HEK293 (cell line): ENCODE data around the gene C2CD3.

Source experiments
- CTCF ChIA-PET: fragments of 350-600 bp; formaldehyde crosslinking; extraction: SDS; loops from one replicate; lab custom pipeline; 2021; ENCODE audit warnings: antibody characterized with exemption; lab: Yijun Ruan, JAX
- POLR2A ChIA-PET: fragments of 300-600 bp; formaldehyde crosslinking; extraction: SDS; loops from one replicate; lab custom pipeline; 2020; ENCODE audit warnings: antibody characterized with exemption, inconsistent platforms; lab: Yijun Ruan, JAX
- H3K27ac ChIP-seq: fragments of 200-500 bp; sonication (Bioruptor generic); 2 replicates; pipeline ENCODE4 v1.5.1; 2014; ENCODE audit warnings: low read depth, low read length, control low read depth, inconsistent platforms; ENCODE audit errors: extremely low read depth
- H3K36me3 ChIP-seq, 2 experiments: fragments of 200-500 bp in 1 of 2; sonication (Bioruptor generic) in 1 of 2; 1 replicate in 1 of 2; 2 replicates in 1 of 2; pipeline ENCODE4 v1.5.1; 2014 to 2017; ENCODE audit warnings: inconsistent platforms in 2 of 2, low read length in 2 of 2; ENCODE audit not compliant: control insufficient read depth in 2 of 2, insufficient read depth in 1 of 2
- H3K4me1 ChIP-seq: fragments of 200-500 bp; sonication (Bioruptor generic); 2 replicates; pipeline ENCODE4 v1.5.1; 2014; ENCODE audit warnings: mild to moderate bottlenecking, low read length, inconsistent platforms; ENCODE audit not compliant: control insufficient read depth, insufficient read depth
- H3K4me3 ChIP-seq: 2 replicates; pipeline ENCODE4 v1.5.1; 2011; ENCODE audit warnings: low read depth, mild to moderate bottlenecking, control low read depth, low read length, moderate library complexity
- H3K9me3 ChIP-seq: fragments of 200-500 bp; sonication (Bioruptor generic); 2 replicates; pipeline ENCODE4 v1.5.1; 2014; ENCODE audit warnings: low read depth, low read length, inconsistent platforms; ENCODE audit not compliant: control insufficient read depth, insufficient read depth
- KLF16 ChIP-seq: fragments of 450-650 bp; formaldehyde crosslinking; IDR thresholded peaks from 2 replicates; pipeline ENCODE4 v1.5.1; 2017; ENCODE audit warnings: missing biosample characterization, missing genetic modification characterization
- KLF17 ChIP-seq: fragments of 450-650 bp; formaldehyde crosslinking; IDR thresholded peaks from 2 replicates; pipeline ENCODE4 v1.5.1; 2016; ENCODE audit warnings: missing biosample characterization, missing genetic modification characterization
- MZF1 ChIP-seq: fragments of 450-650 bp; formaldehyde crosslinking; IDR thresholded peaks from 2 replicates; pipeline ENCODE4 v1.5.1; 2017; ENCODE audit warnings: missing biosample characterization, missing genetic modification characterization, borderline replicate concordance
- PATZ1 ChIP-seq: fragments of 450-650 bp; formaldehyde crosslinking; IDR thresholded peaks from 2 replicates; pipeline ENCODE4 v1.5.1; 2016; ENCODE audit warnings: missing biosample characterization, missing genetic modification characterization
- PBX3 ChIP-seq: sonication (generic); formaldehyde crosslinking; IDR thresholded peaks from 2 replicates; pipeline ENCODE4 v1.8.1; 2022; ENCODE audit warnings: mild to moderate bottlenecking, moderate library complexity, missing genetic modification reagents
- REST ChIP-seq: fragments of 450-650 bp; formaldehyde crosslinking; IDR thresholded peaks from 2 replicates; pipeline ENCODE4 v1.5.1; 2016; ENCODE audit warnings: missing biosample characterization, missing genetic modification characterization
- SCRT1 ChIP-seq: fragments of 450-650 bp; formaldehyde crosslinking; IDR thresholded peaks from 2 replicates; pipeline ENCODE4 v1.5.1; 2016; ENCODE audit warnings: missing biosample characterization, missing genetic modification characterization, borderline replicate concordance
- SP2 ChIP-seq: fragments of 450-650 bp; formaldehyde crosslinking; IDR thresholded peaks from 2 replicates; pipeline ENCODE4 v1.5.1; 2016; ENCODE audit warnings: missing biosample characterization, missing genetic modification characterization
- TSHZ1 ChIP-seq: fragments of 450-650 bp; formaldehyde crosslinking; IDR thresholded peaks from 2 replicates; pipeline ENCODE4 v1.5.1; 2016; ENCODE audit warnings: missing biosample characterization, missing genetic modification characterization, borderline replicate concordance
- ZFP37 ChIP-seq: fragments of 450-650 bp; formaldehyde crosslinking; IDR thresholded peaks from 2 replicates; pipeline ENCODE4 v1.5.1; 2016; ENCODE audit warnings: missing biosample characterization, missing genetic modification characterization
- ZFP41 ChIP-seq: fragments of 450-650 bp; formaldehyde crosslinking; IDR thresholded peaks from 2 replicates; pipeline ENCODE4 v1.5.1; 2016; ENCODE audit warnings: missing biosample characterization, missing genetic modification characterization, borderline replicate concordance
- ZIC2 ChIP-seq: fragments of 450-650 bp; formaldehyde crosslinking; IDR thresholded peaks from 2 replicates; pipeline ENCODE4 v1.5.1; 2016; ENCODE audit warnings: missing biosample characterization, missing genetic modification characterization
- ZNF10 ChIP-seq: fragments of 450-650 bp; formaldehyde crosslinking; IDR thresholded peaks from 2 replicates; pipeline ENCODE4 v1.5.1; 2017; ENCODE audit warnings: missing biosample characterization, missing genetic modification characterization
- ZNF155 ChIP-seq: fragments of 450-650 bp; formaldehyde crosslinking; IDR thresholded peaks from 2 replicates; pipeline ENCODE4 v1.5.1; 2016; ENCODE audit warnings: missing biosample characterization, missing genetic modification characterization
- ZNF175 ChIP-seq: fragments of 450-650 bp; formaldehyde crosslinking; IDR thresholded peaks from 2 replicates; pipeline ENCODE4 v1.5.1; 2016; ENCODE audit warnings: missing biosample characterization, missing genetic modification characterization
- ZNF2 ChIP-seq: fragments of 450-650 bp; formaldehyde crosslinking; IDR thresholded peaks from 2 replicates; pipeline ENCODE4 v1.5.1; 2016; ENCODE audit warnings: missing biosample characterization, missing genetic modification characterization
- ZNF423 ChIP-seq: fragments of 450-650 bp; formaldehyde crosslinking; IDR thresholded peaks from 2 replicates; pipeline ENCODE4 v1.5.1; 2016; ENCODE audit warnings: missing biosample characterization, missing genetic modification characterization
- ZNF549 ChIP-seq: fragments of 450-650 bp; IDR thresholded peaks from 2 replicates; pipeline ENCODE4 v1.5.1; 2018; ENCODE audit warnings: missing biosample characterization, missing genetic modification characterization, mild to moderate bottlenecking, inconsistent platforms, moderate library complexity
- ZNF561 ChIP-seq: fragments of 450-650 bp; IDR thresholded peaks from 2 replicates; pipeline ENCODE4 v1.5.1; 2018; ENCODE audit warnings: missing biosample characterization, missing genetic modification characterization, borderline replicate concordance
- ZNF585B ChIP-seq: fragments of 450-650 bp; formaldehyde crosslinking; IDR thresholded peaks from 2 replicates; pipeline ENCODE4 v1.5.1; 2016; ENCODE audit warnings: missing biosample characterization, missing genetic modification characterization
- ZSCAN30 ChIP-seq: fragments of 450-650 bp; IDR thresholded peaks from 2 replicates; pipeline ENCODE4 v1.5.1; 2018; ENCODE audit warnings: missing biosample characterization, mild to moderate bottlenecking, missing genetic modification characterization, moderate library complexity

C2CD3 gene

GRCh38 chr11:74106124-74106523 is 64.7 kb downstream of the C2CD3 start:
- Histone ChIP-seq H3K27ac (no peak overlapping the region), H3K4me1 (no peaks in the 10 kb centered on the region), H3K4me3 (no peak overlapping the region), H3K9me3 (no peaks in the 10 kb centered on the region), H3K36me3 (peaks cover 4 to 59% of the 10 kb centered on the region in 2 experiments; a peak in 2 of 3 replicates)
- ChIA-PET CTCF (interaction anchor here (1.3 kb wide), 1 partner anchor 46 kb away, joined by 3 read pairs; no protein-coding TSS in a partner anchor), POLR2A (no interaction called here)
- no peak for TF ChIP-seq KLF16 (tag by site-specific recombination)
- no peak for TF ChIP-seq TSHZ1 (tag by site-specific recombination)

- ChIA-PET CTCF (interaction anchor here (0.6 kb wide), 1 partner anchor 142 kb away, joined by 5 read pairs; no protein-coding TSS in a partner anchor), POLR2A (no interaction called here)
- Histone ChIP-seq H3K4me1 (no peaks in the 10 kb centered on the region), H3K27ac (no peak overlapping the region), H3K36me3 (peaks cover 7 to 80% of the 10 kb centered on the region in 2 experiments; a peak in 1 of 3 replicates), H3K9me3 (no peaks in the 10 kb centered on the region), H3K4me3 (no peak overlapping the region)
- no peak for TF ChIP-seq ZNF2 (tag by site-specific recombination)
- TF ChIP-seq PATZ1 (tag by site-specific recombination), result no peak
- TF ChIP-seq ZNF155, result no peak
- TF ChIP-seq ZNF10 (tag by site-specific recombination), result no peak
- no peak for TF ChIP-seq MZF1 (tag by site-specific recombination)
- no peak for TF ChIP-seq ZNF423 (tag by site-specific recombination)
- no peak for TF ChIP-seq ZIC2 (tag by site-specific recombination)
- TF ChIP-seq ZNF175 (tag by site-specific recombination), result no peak
- TF ChIP-seq REST (tag by site-specific recombination), result no peak
- TF ChIP-seq ZFP37 (tag by site-specific recombination), result no peak
These were observed 68.5 kb downstream of the C2CD3 start for GRCh38 chr11:74102321-74102720.

GRCh38 chr11:74100735-74101134 is 70.1 kb downstream of the C2CD3 start:
- POLR2A ChIA-PET, result no interaction called here
- TF ChIP-seq PBX3 (CRISPR knock-in tag) (no peak), SCRT1 (tag by site-specific recombination) (no peak), ZNF561 (tag by site-specific recombination) (no peak), ZFP41 (tag by site-specific recombination) (no peak), ZFP37 (tag by site-specific recombination) (no peak), SP2 (tag by site-specific recombination) (no peak), ZNF549 (tag by site-specific recombination) (no peak), ZNF585B (tag by site-specific recombination) (no peak), KLF17 (no peak), ZSCAN30 (tag by site-specific recombination) (no peak)

More at GRCh38 chr11:74100735-74101134, 70.1 kb downstream of the C2CD3 start:
- CTCF ChIA-PET, result no interaction called here
- H3K36me3 ChIP-seq, result peaks cover 11 to 76% of the 10 kb centered on the region in 2 experiments; a peak in 1 of 3 replicates
- no peak overlapping the region for H3K27ac ChIP-seq
- no peak overlapping the region for H3K4me3 ChIP-seq
- H3K4me1 ChIP-seq, result no peaks in the 10 kb centered on the region
- H3K9me3 ChIP-seq, result no peaks in the 10 kb centered on the region
